CD4-positive, alpha-beta T cell (primary cell): Measurements from ENCODE around the gene CARD10. TPM values are rescaled to one million over a fixed set of nuclear protein-coding genes. Genes with fewer than 3 reads are reported as not detected.

ENCODE experiments used
- ATAC-seq: fragments of 200-7000 bp; cut with Tn5 transposase; one replicate; pipeline ENCODE4 v1.10.0; 2022; ENCODE audit warnings: mild to moderate bottlenecking; ENCODE audit not compliant: poor library complexity
- CTCF ChIA-PET: fragments of 350-600 bp; sonication (Branson Sonifier 250); formaldehyde crosslinking; loops from one replicate; lab custom pipeline; 2021; ENCODE audit warnings: antibody characterized with exemption, inconsistent platforms; lab: Charles Lee
- POLR2A ChIA-PET: fragments of 350-600 bp; sonication (Branson Sonifier 250); formaldehyde crosslinking; loops from one replicate; lab custom pipeline; 2021; ENCODE audit warnings: antibody characterized with exemption, inconsistent platforms; lab: Charles Lee
- DNase-seq, 14 experiments: peaks; one replicate each; pipeline ENCODE4 v3.0.0-alpha.2; 2013 to 2020; ENCODE audit warnings: mixed read lengths in 2 of 14
- H3K27ac ChIP-seq, 2 donors: one replicate each; pipeline versions ENCODE4 v1.5.1 to v1.7.0; 2013; ENCODE audit warnings: low read length in 2 of 2, low read depth in 1 of 2, mild to moderate bottlenecking in 1 of 2
- H3K27me3 ChIP-seq, 2 experiments: 1 replicate in 1 of 2; 2 replicates in 1 of 2; pipeline versions ENCODE4 v1.6.1 to v1.7.0; 2013; ENCODE audit warnings: low read length in 2 of 2, control low read depth in 1 of 2, mild to moderate bottlenecking in 1 of 2, moderate library complexity in 1 of 2; ENCODE audit not compliant: insufficient read depth in 2 of 2, control insufficient read depth in 1 of 2
- H3K36me3 ChIP-seq: one replicate; pipeline ENCODE4 v1.6.1; 2013; ENCODE audit warnings: low read length, control low read depth; ENCODE audit not compliant: insufficient read depth
- H3K4me1 ChIP-seq: one replicate; pipeline ENCODE4 v1.6.1; 2013; ENCODE audit warnings: low read length, control low read depth; ENCODE audit not compliant: insufficient read depth
- H3K4me3 ChIP-seq: one replicate; pipeline ENCODE4 v1.5.1; 2013; ENCODE audit warnings: mild to moderate bottlenecking, low read length, moderate library complexity
- H3K9me3 ChIP-seq, 2 experiments: 1 replicate in 1 of 2; 2 replicates in 1 of 2; pipeline versions ENCODE4 v1.6.1 to v1.7.0; 2013; ENCODE audit warnings: low read length in 2 of 2, mild to moderate bottlenecking in 2 of 2, control low read depth in 1 of 2, moderate library complexity in 1 of 2; ENCODE audit not compliant: control insufficient read depth in 1 of 2, insufficient read depth in 1 of 2
- H3K27ac Mint-ChIP-seq: one replicate; pipeline ENCODE4 v1.8.0; 2020; ENCODE audit warnings: mixed read lengths
- H3K27me3 Mint-ChIP-seq: one replicate; pipeline ENCODE4 v1.8.0; 2021; ENCODE audit warnings: mixed read lengths
- H3K36me3 Mint-ChIP-seq: one replicate; pipeline ENCODE4 v1.8.0; 2021; ENCODE audit warnings: low read depth, mixed read lengths
- H3K4me1 Mint-ChIP-seq: one replicate; pipeline ENCODE4 v1.8.0; 2021; ENCODE audit warnings: low read depth, mixed read lengths
- H3K4me3 Mint-ChIP-seq: one replicate; pipeline ENCODE4 v1.8.0; 2020; ENCODE audit warnings: mild to moderate bottlenecking, mixed read lengths
- H3K9me3 Mint-ChIP-seq: one replicate; pipeline ENCODE4 v1.8.0; 2020; ENCODE audit warnings: mixed read lengths
- CTCF ChIP-seq: fragments of 200-600 bp; IDR thresholded peaks from one replicate; pipeline ENCODE4 v1.8.0; 2022; ENCODE audit warnings: antibody characterized with exemption, mild to moderate bottlenecking
- intact Hi-C, 2 experiments: fragments of 100-400 bp; cut with DNase I in 1 of 2; cut with micrococcal nuclease in 1 of 2; formaldehyde crosslinking; loops; one replicate each; pipeline versions ENCODE4 v1.15.1 to v1.9.0; 2023 to 2025; cut with DNase I, micrococcal nuclease
- total RNA-seq, 174 experiments: library from RNA in 2 of 174; stranded (reverse) in 2 of 174; gene quantifications; one replicate each; pipeline ENCODE4 v1.2.3 and lab custom pipeline; 2021 to 2026

The CARD10 gene
- total RNA-seq, 2 experiments from 2014 or later = 0.20 to 0.63 TPM

- H3K4me1 Mint-ChIP-seq = peaks cover 26% of the 10 kb centered on the region
- POLR2A ChIA-PET = interaction anchor here (1.3 to 3.5 kb wide), 6 partner anchors 12 to 40 kb away, joined by 3 to 29 read pairs (median 16); partner anchors contain the start of genes GGA1 and LGALS2
- H3K9me3 Mint-ChIP-seq = no peaks in the 10 kb centered on the region
- Histone ChIP-seq H3K27me3 (peaks cover 3 to 8% of the 10 kb centered on the region in 2 experiments), H3K27ac (no peak overlapping the region), H3K4me3 (no peak overlapping the region), H3K4me1 (peaks cover 26% of the 10 kb centered on the region), H3K36me3 (no peaks in the 10 kb centered on the region), H3K9me3 (no peaks in the 10 kb centered on the region)
- TF ChIP-seq CTCF = no peak
- H3K27ac Mint-ChIP-seq = no peak overlapping the region
- ATAC-seq (no peak), DNase-seq (no peak)
- peaks cover 18% of the 10 kb centered on the region for H3K27me3 Mint-ChIP-seq
- no peak overlapping the region for H3K4me3 Mint-ChIP-seq
- CTCF ChIA-PET = interaction anchor here (1.1 to 4.4 kb wide), 8 partner anchors 10 to 95 kb away, joined by 3 to 119 read pairs (median 12); partner anchors contain the start of genes MFNG and PDXP
- intact Hi-C loops = no loop called here
- H3K36me3 Mint-ChIP-seq = no peaks in the 10 kb centered on the region
These were observed 48.8 kb upstream of the CARD10 start for GRCh38 chr22:37568012-37568411.

GRCh38 chr22:37566903-37567798, 47.9 kb upstream of the CARD10 start:
- H3K36me3 ChIP-seq = no peaks in the 10 kb centered on the region
- peaks cover 26% of the 10 kb centered on the region for H3K27me3 Mint-ChIP-seq
- H3K4me3 ChIP-seq = peak overlapping the region; percentile 22
- intact Hi-C loops = loop anchor here (1.0 to 2.0 kb wide), 4 partner anchors 25 to 300 kb away; no protein-coding TSS in a partner anchor
- POLR2A ChIA-PET = interaction anchor here (0.7 to 3.5 kb wide), 19 partner anchors 13 to 446 kb away, joined by 3 to 29 read pairs (median 3); partner anchors contain the start of genes GGA1, LGALS2, MFNG and PDXP
- CTCF ChIA-PET = interaction anchor here (0.7 to 4.4 kb wide), 15 partner anchors 9 to 251 kb away, joined by 3 to 119 read pairs (median 6); partner anchors contain the start of genes MFNG and PDXP
- peaks cover 28% of the 10 kb centered on the region for H3K4me1 ChIP-seq
- peaks cover 9 to 17% of the 10 kb centered on the region in 2 experiments for H3K27me3 ChIP-seq
- no peak overlapping the region for H3K27ac ChIP-seq
- no peaks in the 10 kb centered on the region for H3K9me3 Mint-ChIP-seq
- peak overlapping the region; percentile 69 for H3K4me3 Mint-ChIP-seq
- no peaks in the 10 kb centered on the region for H3K36me3 Mint-ChIP-seq
- peaks cover 29% of the 10 kb centered on the region for H3K4me1 Mint-ChIP-seq
- ATAC-seq (peak; percentile 90), DNase-seq (peak; percentile 79 to 96 (median 89))
- no peaks in the 10 kb centered on the region for H3K9me3 ChIP-seq
- TF ChIP-seq CTCF = peak; percentile 92
- no peak overlapping the region for H3K27ac Mint-ChIP-seq

- peaks cover 17 to 25% of the 10 kb centered on the region in 2 experiments for H3K27me3 ChIP-seq
- TF ChIP-seq CTCF = no peak
These were observed 47.2 kb upstream of the CARD10 start for GRCh38 chr22:37566329-37566837.

More at GRCh38 chr22:37566329-37566837, 47.2 kb upstream of the CARD10 start:
- peak overlapping the region; percentile 15 for H3K4me3 Mint-ChIP-seq
- Histone ChIP-seq H3K4me1 (peaks cover 35% of the 10 kb centered on the region), H3K9me3 (peaks cover 0 to 6% of the 10 kb centered on the region in 2 experiments), H3K36me3 (no peaks in the 10 kb centered on the region), H3K4me3 (peak overlapping the region; percentile 22), H3K27ac (no peak overlapping the region)
- intact Hi-C loops = loop anchor here in 1 of 2 experiments (2.0 kb wide), 2 partner anchors 250 to 300 kb away; no protein-coding TSS in a partner anchor
- no peaks in the 10 kb centered on the region for H3K36me3 Mint-ChIP-seq
- POLR2A ChIA-PET = interaction anchor here (0.6 to 3.5 kb wide), 14 partner anchors 14 to 369 kb away, joined by 3 to 29 read pairs (median 5); partner anchors contain the start of genes GGA1, LGALS2, MFNG and PDXP
- CTCF ChIA-PET = interaction anchor here (0.6 to 4.4 kb wide), 10 partner anchors 9 to 1541 kb away, joined by 4 to 119 read pairs (median 8); no protein-coding TSS in a partner anchor
- H3K9me3 Mint-ChIP-seq = no peaks in the 10 kb centered on the region
- DNase-seq (peak; percentile 14 to 77 (median 40)), ATAC-seq (peak; percentile 35)
- H3K27me3 Mint-ChIP-seq = peaks cover 34% of the 10 kb centered on the region
- H3K4me1 Mint-ChIP-seq = peaks cover 36% of the 10 kb centered on the region
- no peak overlapping the region for H3K27ac Mint-ChIP-seq
